Common myeloid progenitor, CD34-positive (primary cell): ENCODE data around the gene MCOLN3.

Experiments used
- CTCF ChIA-PET: fragments of 350-600 bp; sonication (Branson Sonifier 250); formaldehyde crosslinking; loops from one replicate; lab custom pipeline; 2021; ENCODE audit warnings: antibody characterized with exemption; lab: Charles Lee
- POLR2A ChIA-PET: fragments of 350-600 bp; sonication (Branson Sonifier 250); formaldehyde crosslinking; loops from one replicate; lab custom pipeline; 2021; ENCODE audit warnings: antibody characterized with exemption; lab: Charles Lee
- DNase-seq, 3 donors: peaks; one replicate each; pipeline versions ENCODE4 v3.0.0 to v3.0.0-alpha.2; 2013
- H3K27ac ChIP-seq, 2 experiments: 1 replicate in 1 of 2; 2 replicates in 1 of 2; pipeline ENCODE4 v1.7.0; 2013; ENCODE audit warnings: inconsistent platforms in 2 of 2, low read length in 2 of 2, mild to moderate bottlenecking in 2 of 2, low read depth in 1 of 2, moderate library complexity in 1 of 2; ENCODE audit not compliant: severe bottlenecking in 2 of 2, insufficient read depth in 1 of 2, poor library complexity in 1 of 2
- H3K27me3 ChIP-seq, 5 experiments: replicated peaks in 2 of 5; 1 replicate in 3 of 5; 2 replicates in 2 of 5; pipeline versions ENCODE4 v1.6.1 to v1.7.0; 2013; ENCODE audit warnings: low read length in 4 of 5, mild to moderate bottlenecking in 2 of 5, moderate library complexity in 2 of 5, inconsistent platforms in 1 of 5; ENCODE audit not compliant: insufficient read depth in 5 of 5, control insufficient read depth in 4 of 5
- H3K36me3 ChIP-seq, 4 experiments: 1 replicate in 2 of 4; 2 replicates in 2 of 4; pipeline versions ENCODE4 v1.6.1 to v1.7.0; 2013; ENCODE audit warnings: low read length in 3 of 4, control low read depth in 1 of 4, mild to moderate bottlenecking in 1 of 4; ENCODE audit not compliant: control insufficient read depth in 4 of 4, insufficient read depth in 4 of 4
- H3K4me1 ChIP-seq, 4 experiments: 1 replicate in 3 of 4; 2 replicates in 1 of 4; pipeline versions ENCODE4 v1.6.1 to v1.7.1; 2013; ENCODE audit warnings: low read length in 3 of 4, mild to moderate bottlenecking in 3 of 4, control low read depth in 1 of 4, inconsistent platforms in 1 of 4, moderate library complexity in 1 of 4; ENCODE audit not compliant: control insufficient read depth in 4 of 4, insufficient read depth in 4 of 4; ENCODE audit errors: control extremely low read depth in 1 of 4
- H3K4me3 ChIP-seq, 7 experiments: 1 replicate in 4 of 7; 2 replicates in 3 of 7; pipeline versions ENCODE4 v1.5.1 to v1.7.0; 2013; ENCODE audit warnings: mild to moderate bottlenecking in 7 of 7, low read length in 6 of 7, moderate library complexity in 6 of 7, inconsistent platforms in 2 of 7, low read depth in 2 of 7, control low read depth in 1 of 7; ENCODE audit not compliant: insufficient read depth in 4 of 7, control insufficient read depth in 1 of 7; ENCODE audit errors: extremely low read depth in 1 of 7
- H3K9me3 ChIP-seq, 5 experiments: 1 replicate in 4 of 5; 2 replicates in 1 of 5; pipeline versions ENCODE4 v1.6.1 to v1.7.1; 2013; ENCODE audit warnings: low read length in 4 of 5, mild to moderate bottlenecking in 2 of 5, inconsistent platforms in 1 of 5, low read depth in 1 of 5, moderate library complexity in 1 of 5; ENCODE audit not compliant: control insufficient read depth in 4 of 5, insufficient read depth in 2 of 5; ENCODE audit errors: control extremely low read depth in 1 of 5
- WGBS: methylation state at CpG from one replicate; pipeline ENCODE4 v1.1.5; 2013; ENCODE audit not compliant: insufficient coverage; 5-methylcytosine and 5-hydroxymethylcytosine counted together

Gene MCOLN3

DNA sequence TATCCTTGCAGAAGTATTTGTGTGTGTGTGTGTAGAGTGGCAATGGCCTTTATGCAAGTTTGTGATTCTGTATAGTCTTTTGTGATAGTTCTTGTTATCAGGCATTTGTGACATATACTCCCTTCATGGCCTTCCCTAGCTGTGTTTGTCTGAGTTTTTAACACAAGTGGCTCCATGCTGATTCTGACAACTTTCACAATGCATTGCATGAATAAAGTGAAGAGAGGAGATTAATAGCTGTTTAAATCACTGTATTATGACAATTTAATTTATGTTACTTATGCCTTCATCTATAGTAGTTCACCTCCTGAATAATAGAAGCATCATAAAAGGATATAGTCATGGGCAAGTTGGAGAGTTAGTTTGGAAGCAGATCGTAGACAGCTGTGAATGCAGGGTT is 17.2 kb upstream of the MCOLN3 start:
- no peaks in the 10 kb centered on the region for H3K27me3 ChIP-seq

GRCh38 chr1:85062425-85063026 is 14.2 kb upstream of the MCOLN3 start:
- 64% methylated on average over 4 of the region's 7 CpGs for WGBS
- peaks cover 0 to 12% (median 9%) of the 10 kb centered on the region in 4 experiments for H3K4me1 ChIP-seq
- DNase-seq = no peak
- ChIA-PET POLR2A (no interaction called here), CTCF (interaction anchor here (2.4 kb wide), 1 partner anchor 9 kb away, joined by 7 read pairs; no protein-coding TSS in a partner anchor)
- peak overlapping the region in 1 of 2 experiments; percentile 20 for H3K27ac ChIP-seq
- H3K27me3 ChIP-seq = no peaks in the 10 kb centered on the region
- H3K9me3 ChIP-seq = no peaks in the 10 kb centered on the region
- no peaks in the 10 kb centered on the region for H3K36me3 ChIP-seq
- H3K4me3 ChIP-seq = peak overlapping the region in 6 of 7 experiments; percentile 14 to 80 (median 67)

More for the DNA sequence above, 17.2 kb upstream of the MCOLN3 start:
- Histone ChIP-seq H3K9me3 (no peaks in the 10 kb centered on the region), H3K36me3 (no peaks in the 10 kb centered on the region), H3K4me3 (no peak overlapping the region), H3K4me1 (peaks cover 0 to 12% (median 9%) of the 10 kb centered on the region in 4 experiments), H3K27ac (no peak overlapping the region)
- DNase-seq = no peak
- ChIA-PET CTCF (interaction anchor here (1.2 to 1.7 kb wide), 3 partner anchors 9 to 121 kb away, joined by 3 to 5 read pairs (median 3); no protein-coding TSS in a partner anchor), POLR2A (no interaction called here)
- WGBS = no CpG with 5 or more reads among the region's 1 CpG

- WGBS = 14% methylated on average over 20 of the region's 25 CpGs
- Histone ChIP-seq H3K4me3 (peak overlapping the region; percentile 44 to 80 (median 66)), H3K27me3 (no peaks in the 10 kb centered on the region), H3K4me1 (peaks cover 0 to 12% (median 9%) of the 10 kb centered on the region in 4 experiments), H3K27ac (peak overlapping the region; percentile 52 to 76), H3K9me3 (no peaks in the 10 kb centered on the region), H3K36me3 (no peaks in the 10 kb centered on the region)
- peak; percentile 98 to 99 (median 99) for DNase-seq
- POLR2A ChIA-PET = interaction anchor here (0.5 kb wide), 1 partner anchor 759 kb away, joined by 3 read pairs; no protein-coding TSS in a partner anchor
- CTCF ChIA-PET = interaction anchor here (0.6 to 2.4 kb wide), 2 partner anchors 8 to 83 kb away, joined by 3 to 7 read pairs; no protein-coding TSS in a partner anchor
Observed at GRCh38 chr1:85061711-85062424, 13.6 kb upstream of the MCOLN3 start.

DNA sequence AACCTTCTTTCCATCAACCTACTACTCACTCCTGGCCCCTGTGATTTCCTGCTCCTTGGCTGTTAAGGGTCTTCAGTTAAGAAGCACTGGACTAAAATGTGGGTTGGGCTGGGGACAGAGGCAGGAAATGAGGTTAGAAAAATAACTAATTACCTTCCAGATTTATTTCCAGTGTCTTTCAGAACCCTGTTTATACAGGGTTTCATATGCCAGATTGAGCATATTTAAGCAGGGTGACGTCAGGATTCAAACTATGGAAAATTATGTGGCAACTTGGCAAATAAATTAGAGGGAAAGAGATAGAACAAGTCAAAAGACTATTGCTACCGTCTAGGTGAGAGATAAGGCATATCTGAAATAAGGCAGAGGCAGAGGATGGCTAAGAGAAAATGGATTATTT is 11.7 kb upstream of the MCOLN3 start:
- POLR2A ChIA-PET = interaction anchor here (0.7 kb wide), 1 partner anchor 58 kb away, joined by 3 read pairs; no protein-coding TSS in a partner anchor
- CTCF ChIA-PET = no interaction called here
- Histone ChIP-seq H3K36me3 (no peaks in the 10 kb centered on the region), H3K27me3 (no peaks in the 10 kb centered on the region), H3K4me3 (no peak overlapping the region), H3K4me1 (peaks cover 0 to 12% (median 9%) of the 10 kb centered on the region in 4 experiments), H3K9me3 (no peaks in the 10 kb centered on the region), H3K27ac (no peak overlapping the region)
- no peak for DNase-seq
- 100% methylated on average over 2 of the region's 2 CpGs for WGBS

- CTCF ChIA-PET = no interaction called here
Observed at GRCh38 chr1:85059563-85059962, 11.3 kb upstream of the MCOLN3 start.

DNA sequence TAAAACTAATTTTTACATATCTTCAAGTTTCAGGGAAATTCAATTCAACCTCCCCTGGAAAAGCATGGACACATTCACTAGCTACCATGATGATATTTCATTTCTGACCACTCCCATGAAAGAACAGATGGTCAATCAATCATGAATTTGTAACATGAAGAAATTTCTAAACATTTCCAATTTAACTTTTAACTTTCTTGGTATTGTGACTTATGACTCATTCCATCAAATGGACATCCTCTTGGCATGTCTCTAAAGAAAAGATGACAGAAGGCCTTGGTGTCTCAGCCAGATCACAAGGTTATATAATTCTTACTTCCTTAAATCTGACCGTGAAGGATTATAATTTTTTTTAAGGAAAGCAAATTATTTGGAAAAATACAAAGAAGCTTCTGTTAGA is 10.5 kb upstream of the MCOLN3 start:
- Histone ChIP-seq H3K4me1 (peaks cover 0 to 12% (median 9%) of the 10 kb centered on the region in 4 experiments), H3K4me3 (no peak overlapping the region), H3K27me3 (no peaks in the 10 kb centered on the region), H3K27ac (no peak overlapping the region), H3K36me3 (no peaks in the 10 kb centered on the region), H3K9me3 (no peaks in the 10 kb centered on the region)
- CTCF ChIA-PET = no interaction called here
- POLR2A ChIA-PET = no interaction called here
- WGBS = no CpG with 5 or more reads among the region's 1 CpG
- peak in 1 of 3 donors; percentile 11 for DNase-seq

More at GRCh38 chr1:85059563-85059962, 11.3 kb upstream of the MCOLN3 start:
- peaks cover 0 to 12% (median 9%) of the 10 kb centered on the region in 4 experiments for H3K4me1 ChIP-seq
- WGBS = no CpG with 5 or more reads among the region's 2 CpGs
- no peak overlapping the region for H3K4me3 ChIP-seq
- no peaks in the 10 kb centered on the region for H3K9me3 ChIP-seq
- H3K27ac ChIP-seq = no peak overlapping the region
- DNase-seq = no peak
- no peaks in the 10 kb centered on the region for H3K27me3 ChIP-seq
- no peaks in the 10 kb centered on the region for H3K36me3 ChIP-seq
- POLR2A ChIA-PET = no interaction called here

- WGBS = 100% methylated on average over 1 of the region's 1 CpG
- peaks cover 0 to 12% (median 9%) of the 10 kb centered on the region in 4 experiments for H3K4me1 ChIP-seq
- CTCF ChIA-PET = interaction anchor here (1.1 kb wide), 1 partner anchor 27 kb away, joined by 3 read pairs; no protein-coding TSS in a partner anchor
Observed at GRCh38 chr1:85058311-85058710, 10.0 kb upstream of the MCOLN3 start.

More at GRCh38 chr1:85058311-85058710, 10.0 kb upstream of the MCOLN3 start:
- H3K9me3 ChIP-seq = no peaks in the 10 kb centered on the region
- no peaks in the 10 kb centered on the region for H3K27me3 ChIP-seq
- no peak overlapping the region for H3K27ac ChIP-seq
- POLR2A ChIA-PET = no interaction called here
- H3K4me3 ChIP-seq = no peak overlapping the region
- H3K36me3 ChIP-seq = no peaks in the 10 kb centered on the region
- no peak for DNase-seq
